GM13977 (cell line): ENCODE data around the gene TCEA3.

Source experiments
- DNase-seq: peaks from one replicate; pipeline ENCODE4 v3.0.0; 2012; ENCODE audit warnings: low spot score
- in situ Hi-C: fragments of 300-500 bp; cut with MboI; formaldehyde crosslinking; loops from one replicate; pipeline ENCODE4 v1.12.0; 2022; ENCODE audit warnings: low sequenced_read_pairs, low pct_unique_long_range_greater_than_20kb, mixed read lengths, inconsistent platforms; ENCODE audit not compliant: unreplicated experiment
- TF ChIP-seq, protein P1 (sequence below): IDR thresholded peaks from 2 replicates; pipeline ENCODE4 v1.5.1; 2012; ENCODE audit warnings: mild to moderate bottlenecking, control low read depth; ENCODE audit not compliant: insufficient read depth; ENCODE audit errors: extremely low read depth, missing control alignments

Gene TCEA3

DNA sequence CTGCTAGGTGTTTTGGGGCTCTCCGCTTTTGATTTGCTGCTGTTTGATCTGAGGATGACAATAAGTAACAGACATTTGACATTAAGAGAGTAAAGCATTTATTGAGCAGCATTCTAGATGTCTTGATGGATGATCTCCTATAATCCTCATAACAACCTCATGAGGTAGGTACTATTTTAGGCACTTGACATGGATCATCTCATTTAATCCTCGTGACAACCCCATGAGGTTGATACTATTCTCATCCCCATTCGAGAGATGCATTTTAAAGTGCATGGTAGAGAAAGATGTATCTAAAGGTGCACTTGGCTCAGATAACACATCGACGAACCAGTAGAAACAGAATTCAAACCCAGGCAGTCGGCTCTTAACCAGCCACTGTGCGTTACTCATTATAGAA is 26.6 kb downstream of the TCEA3 start:
- no peak for DNase-seq
- in situ Hi-C loops, result no loop called here
- TF ChIP-seq, protein P1, sequence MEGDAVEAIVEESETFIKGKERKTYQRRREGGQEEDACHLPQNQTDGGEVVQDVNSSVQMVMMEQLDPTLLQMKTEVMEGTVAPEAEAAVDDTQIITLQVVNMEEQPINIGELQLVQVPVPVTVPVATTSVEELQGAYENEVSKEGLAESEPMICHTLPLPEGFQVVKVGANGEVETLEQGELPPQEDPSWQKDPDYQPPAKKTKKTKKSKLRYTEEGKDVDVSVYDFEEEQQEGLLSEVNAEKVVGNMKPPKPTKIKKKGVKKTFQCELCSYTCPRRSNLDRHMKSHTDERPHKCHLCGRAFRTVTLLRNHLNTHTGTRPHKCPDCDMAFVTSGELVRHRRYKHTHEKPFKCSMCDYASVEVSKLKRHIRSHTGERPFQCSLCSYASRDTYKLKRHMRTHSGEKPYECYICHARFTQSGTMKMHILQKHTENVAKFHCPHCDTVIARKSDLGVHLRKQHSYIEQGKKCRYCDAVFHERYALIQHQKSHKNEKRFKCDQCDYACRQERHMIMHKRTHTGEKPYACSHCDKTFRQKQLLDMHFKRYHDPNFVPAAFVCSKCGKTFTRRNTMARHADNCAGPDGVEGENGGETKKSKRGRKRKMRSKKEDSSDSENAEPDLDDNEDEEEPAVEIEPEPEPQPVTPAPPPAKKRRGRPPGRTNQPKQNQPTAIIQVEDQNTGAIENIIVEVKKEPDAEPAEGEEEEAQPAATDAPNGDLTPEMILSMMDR, result no peak

DNA sequence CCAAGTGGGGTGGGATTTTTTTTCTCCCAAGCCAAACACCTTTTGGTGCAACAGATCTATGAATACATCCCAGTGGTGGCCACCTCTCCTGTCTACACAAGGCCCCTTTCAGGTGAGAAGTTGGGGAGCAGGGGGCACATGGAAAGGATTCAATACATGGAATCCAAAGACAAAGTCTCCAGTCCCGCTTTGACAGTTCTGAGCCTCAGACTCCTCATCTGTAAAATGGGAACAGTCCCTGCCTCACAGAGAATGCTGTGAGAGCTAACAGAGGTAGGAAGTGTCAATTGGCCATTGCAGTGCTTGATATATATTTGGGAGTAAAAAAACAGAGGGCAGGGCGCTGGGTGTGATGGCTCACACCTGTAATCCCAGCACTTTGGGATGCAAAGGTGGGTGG is 28.2 kb downstream of the TCEA3 start:
- DNase-seq, result no peak
- in situ Hi-C loops, result no loop called here
- TF ChIP-seq, protein P1, result no peak

DNA sequence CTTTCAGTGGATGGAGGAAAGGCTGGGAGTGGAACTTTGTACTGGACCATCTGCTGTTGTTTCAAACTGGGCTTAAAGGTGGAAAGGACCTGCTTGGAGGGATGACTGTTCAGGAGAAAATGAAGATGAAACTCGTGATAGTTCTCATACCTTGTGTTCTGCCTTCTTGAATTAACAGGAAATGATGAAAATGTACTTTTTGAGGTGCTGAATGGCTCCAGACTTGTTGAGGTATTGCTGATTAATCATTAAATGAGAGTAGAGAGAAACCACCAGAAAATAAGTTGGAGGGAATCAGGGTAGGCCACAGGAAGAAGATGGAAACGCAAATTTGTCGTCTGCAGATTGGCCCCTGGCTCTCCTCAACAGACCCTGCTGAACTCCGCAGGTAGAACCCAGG is 28.7 kb downstream of the TCEA3 start:
- TF ChIP-seq, protein P1, result no peak
- in situ Hi-C loops, result no loop called here
- no peak for DNase-seq

DNA sequence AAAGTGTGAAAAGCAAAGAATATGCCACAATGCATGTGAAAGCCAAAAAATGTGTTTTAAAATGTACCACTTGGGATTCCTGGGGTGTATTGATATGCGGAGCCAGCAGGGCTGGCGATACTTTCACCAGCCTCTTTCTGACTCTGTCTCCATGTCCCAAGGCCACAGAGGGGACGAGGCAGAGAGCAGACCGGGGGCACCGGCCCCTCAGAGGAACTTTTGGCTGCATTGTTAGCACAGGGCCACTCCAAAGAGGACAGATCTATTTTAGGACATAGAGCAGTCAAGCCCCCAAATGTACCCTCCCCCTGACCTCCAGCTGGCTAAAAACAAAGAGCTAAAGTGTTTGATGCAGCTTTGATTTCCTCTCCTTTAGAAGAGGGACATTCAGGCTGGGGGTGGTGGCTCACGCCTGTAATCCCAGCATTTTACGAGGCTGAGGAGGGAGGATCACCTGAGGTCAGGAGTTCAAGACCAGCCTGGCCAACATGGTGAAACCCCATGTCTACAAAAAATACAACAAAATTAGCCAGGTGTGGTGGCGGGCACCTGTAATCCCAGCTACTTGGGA is 29.3 kb downstream of the TCEA3 start:
- TF ChIP-seq, protein P1, result no peak
- in situ Hi-C loops, result no loop called here
- no peak for DNase-seq

DNA sequence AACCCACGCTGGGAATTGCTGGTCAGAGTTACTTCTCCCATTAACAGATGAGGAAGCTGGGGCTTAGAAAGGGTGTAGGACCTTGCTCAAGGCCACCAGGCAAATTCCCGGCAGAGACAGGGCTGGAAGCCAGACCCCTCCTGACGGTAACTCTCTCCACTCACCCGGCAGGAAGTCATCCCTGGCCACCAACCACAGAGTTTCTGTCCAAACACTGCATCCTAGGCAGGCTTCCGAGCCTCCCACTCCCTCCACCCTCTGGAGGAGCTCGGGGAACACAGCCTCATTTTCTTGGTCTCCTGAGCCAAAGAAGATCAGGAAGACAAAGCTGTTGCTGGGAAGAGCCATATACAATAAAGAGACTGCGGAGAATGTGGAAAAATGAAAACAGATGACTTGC is 29.9 kb downstream of the TCEA3 start:
- in situ Hi-C loops, result no loop called here
- TF ChIP-seq, protein P1, result no peak
- no peak for DNase-seq

DNA sequence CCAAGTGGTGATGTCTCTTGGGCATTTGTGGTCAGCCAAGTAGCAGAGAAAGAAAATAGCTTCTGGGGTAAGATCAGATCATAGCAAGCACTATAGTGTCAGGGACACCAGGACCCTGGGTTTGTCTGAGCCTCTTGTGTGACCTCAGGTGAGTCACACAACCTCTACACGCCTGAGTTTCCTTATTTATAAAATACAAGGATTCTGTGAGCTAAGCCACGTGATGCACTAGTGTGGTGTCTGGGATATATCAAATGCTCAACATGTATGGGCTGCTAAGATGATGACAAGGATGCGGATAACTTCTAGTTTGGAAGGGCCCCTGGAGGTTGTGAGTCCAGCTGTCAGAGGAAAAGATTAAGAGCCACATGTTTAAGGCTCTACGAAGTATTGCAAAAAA is 30.4 kb downstream of the TCEA3 start:
- in situ Hi-C loops, result no loop called here
- no peak for DNase-seq
- TF ChIP-seq, protein P1, result no peak

DNA sequence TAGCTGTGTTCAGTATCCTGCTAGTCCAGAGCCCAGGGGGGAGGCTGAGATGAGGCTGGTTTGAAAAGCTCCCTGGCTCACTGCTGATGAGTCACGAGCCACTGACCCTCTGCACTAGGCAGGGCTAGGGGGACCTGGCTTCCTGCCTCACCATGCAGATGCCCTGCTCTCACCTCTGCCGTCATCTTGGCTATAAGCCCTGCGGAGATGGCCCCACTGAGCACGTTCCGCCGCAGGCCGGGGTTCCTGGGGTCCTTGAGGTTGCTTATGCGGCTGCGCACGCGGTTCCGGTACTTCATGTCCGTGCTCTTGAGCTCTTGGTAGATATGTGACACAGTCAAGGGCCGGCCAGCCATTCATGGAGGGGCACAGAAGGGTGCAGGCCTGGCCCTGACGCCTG is 30.8 kb downstream of the TCEA3 start:
- no peak for DNase-seq
- in situ Hi-C loops, result no loop called here
- TF ChIP-seq, protein P1, result no peak
